ENCODE results near the gene TLR3.
A peak's percentile ranks its signal among the peaks of the same experiment; 100 is the strongest.

TLR3 gene

DNA sequence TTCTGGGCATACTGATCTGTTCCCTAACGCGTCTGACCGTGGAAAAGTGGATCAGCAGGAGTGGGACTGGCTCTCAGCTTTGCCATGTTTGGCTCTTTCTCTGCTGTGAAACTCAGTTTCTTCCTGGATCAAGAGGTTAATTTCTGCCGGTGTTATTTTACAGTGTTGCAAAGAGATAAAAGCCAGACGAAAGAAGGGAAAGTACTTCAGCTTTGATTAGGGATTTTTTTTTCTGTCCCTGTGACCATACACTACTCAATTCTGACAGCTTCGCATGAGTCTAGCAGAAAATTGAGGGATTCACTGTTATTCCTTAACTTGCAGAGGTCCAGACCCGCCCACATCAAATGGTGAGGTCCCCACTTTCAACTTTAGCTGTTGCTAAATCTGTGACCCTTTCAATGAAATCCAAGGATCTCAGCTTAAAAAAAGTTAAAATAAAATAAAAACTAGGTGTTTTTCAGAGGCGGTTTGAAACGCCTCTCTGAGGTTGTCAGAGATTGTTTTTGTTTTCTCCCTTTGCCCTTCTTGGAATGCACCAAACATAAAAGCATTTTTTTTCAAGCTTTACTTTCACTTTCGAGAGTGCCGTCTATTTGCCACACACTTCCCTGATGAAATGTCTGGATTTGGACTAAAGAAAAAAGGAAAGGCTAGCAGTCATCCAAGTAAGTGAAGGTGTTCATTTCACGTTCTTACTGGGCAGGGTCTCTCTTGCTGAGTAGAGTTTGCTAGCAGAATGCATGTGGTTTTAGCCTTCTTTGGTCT is at the start of gene TLR3:
TSS of gene TLR3 (plus strand) at position 576 of the 768 bp plus-strand sequence. CDS start 7,464 bp downstream, outside the sequence.
- DNase-seq (ENCODE audit: low spot score), result peak; percentile 20
- H3K27ac ChIP-seq, result no peak within 1 kb of the TSS
- ChIA-PET CTCF (interaction anchor here (0.8 to 1.0 kb wide), 2 partner anchors 16 to 48 kb away, joined by 3 read pairs; no protein-coding TSS in a partner anchor), POLR2A (ENCODE audit: low non-redundant PET) (no interaction called here)
- TF ChIP-seq, protein P1, sequence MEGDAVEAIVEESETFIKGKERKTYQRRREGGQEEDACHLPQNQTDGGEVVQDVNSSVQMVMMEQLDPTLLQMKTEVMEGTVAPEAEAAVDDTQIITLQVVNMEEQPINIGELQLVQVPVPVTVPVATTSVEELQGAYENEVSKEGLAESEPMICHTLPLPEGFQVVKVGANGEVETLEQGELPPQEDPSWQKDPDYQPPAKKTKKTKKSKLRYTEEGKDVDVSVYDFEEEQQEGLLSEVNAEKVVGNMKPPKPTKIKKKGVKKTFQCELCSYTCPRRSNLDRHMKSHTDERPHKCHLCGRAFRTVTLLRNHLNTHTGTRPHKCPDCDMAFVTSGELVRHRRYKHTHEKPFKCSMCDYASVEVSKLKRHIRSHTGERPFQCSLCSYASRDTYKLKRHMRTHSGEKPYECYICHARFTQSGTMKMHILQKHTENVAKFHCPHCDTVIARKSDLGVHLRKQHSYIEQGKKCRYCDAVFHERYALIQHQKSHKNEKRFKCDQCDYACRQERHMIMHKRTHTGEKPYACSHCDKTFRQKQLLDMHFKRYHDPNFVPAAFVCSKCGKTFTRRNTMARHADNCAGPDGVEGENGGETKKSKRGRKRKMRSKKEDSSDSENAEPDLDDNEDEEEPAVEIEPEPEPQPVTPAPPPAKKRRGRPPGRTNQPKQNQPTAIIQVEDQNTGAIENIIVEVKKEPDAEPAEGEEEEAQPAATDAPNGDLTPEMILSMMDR (conservative IDR thresholded peaks at IDR 0.05; ENCODE audit: low read depth), result no peak

DNA sequence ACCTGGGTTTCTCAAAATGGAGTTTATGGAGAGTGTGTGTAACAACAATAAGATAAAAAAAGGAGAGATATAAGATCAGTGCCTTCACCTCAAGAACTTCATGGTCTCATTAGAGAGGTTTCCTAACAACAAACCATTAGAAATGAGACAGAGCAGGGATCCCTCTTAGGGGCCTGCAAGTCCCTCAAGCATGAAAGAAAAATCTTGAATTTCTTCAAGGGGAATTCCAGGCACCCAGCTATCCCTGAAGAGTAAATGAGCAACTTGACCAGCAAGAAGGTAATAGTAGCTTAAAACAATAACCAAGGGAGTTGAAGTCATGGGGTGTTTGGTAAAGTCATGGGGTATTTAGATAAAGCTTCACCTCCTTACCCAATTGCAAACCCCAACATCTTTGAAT is 49.7 kb upstream of the TLR3 start:
- no peak for DNase-seq (ENCODE audit: low spot score)
- no peak overlapping the region for H3K27ac ChIP-seq
- CTCF ChIA-PET, result interaction anchor here (1.6 kb wide), 1 partner anchor 10 kb away, joined by 3 read pairs; no protein-coding TSS in a partner anchor
- TF ChIP-seq, protein P1 (conservative IDR thresholded peaks at IDR 0.05; ENCODE audit: low read depth), result no peak
- POLR2A ChIA-PET (ENCODE audit: low non-redundant PET), result no interaction called here

- DNase-seq (ENCODE audit: low spot score), result no peak
- TF ChIP-seq, protein P1 (conservative IDR thresholded peaks at IDR 0.05; ENCODE audit: low read depth), result no peak
- ChIA-PET CTCF (interaction anchor here (0.6 to 1.7 kb wide), 4 partner anchors 49 to 377 kb away, joined by 3 to 17 read pairs (median 3); no protein-coding TSS in a partner anchor), POLR2A (ENCODE audit: low non-redundant PET) (no interaction called here)
- H3K27ac ChIP-seq, result no peak overlapping the region
These were observed 48.7 kb upstream of the TLR3 start for GRCh38 chr4:186020106-186020792.

- ChIA-PET POLR2A (ENCODE audit: low non-redundant PET) (no interaction called here), CTCF (interaction anchor here (0.7 to 1.7 kb wide), 12 partner anchors 9 to 566 kb away, joined by 3 to 25 read pairs (median 3); no protein-coding TSS in a partner anchor)
- H3K27ac ChIP-seq, result no peak overlapping the region
- TF ChIP-seq, protein P1 (conservative IDR thresholded peaks at IDR 0.05; ENCODE audit: low read depth), result no peak
- DNase-seq (ENCODE audit: low spot score), result no peak
These were observed 48.1 kb upstream of the TLR3 start for GRCh38 chr4:186020793-186021407.

DNA sequence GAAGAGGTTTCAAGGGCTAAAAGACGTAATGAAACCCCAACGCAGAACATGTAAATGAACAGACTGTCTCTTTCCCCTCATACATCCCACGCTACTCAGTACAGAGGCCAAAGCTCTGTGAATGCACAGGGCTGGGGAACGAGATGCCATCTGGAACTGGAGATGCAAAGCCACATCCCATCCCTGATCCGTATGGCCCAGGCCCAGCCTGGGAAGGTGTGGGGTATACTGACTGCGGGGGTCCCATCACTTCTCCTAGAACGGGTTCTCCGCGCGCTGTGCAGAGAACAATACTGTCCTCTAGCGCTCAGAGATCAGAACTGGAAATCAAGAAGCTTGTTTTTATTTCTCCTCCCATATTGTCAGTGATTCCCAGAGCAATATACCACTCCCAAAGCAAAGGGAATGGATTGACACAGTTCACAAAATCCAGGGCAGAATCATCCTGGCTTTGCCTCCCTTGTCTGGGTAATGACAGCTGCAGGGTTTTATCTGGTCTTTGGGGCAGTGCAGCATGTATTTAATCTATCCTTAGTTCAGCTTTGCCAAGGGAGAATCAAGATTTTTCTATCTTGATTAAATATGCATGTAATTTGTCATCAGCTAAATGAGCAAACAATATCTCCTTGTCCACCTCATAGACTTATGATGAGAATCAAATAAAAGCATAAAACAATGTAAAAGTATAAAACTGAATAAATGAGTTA is 47.3 kb upstream of the TLR3 start:
- CTCF ChIA-PET, result interaction anchor here (0.6 to 1.7 kb wide), 25 partner anchors 9 to 617 kb away, joined by 3 to 25 read pairs (median 3); no protein-coding TSS in a partner anchor
- POLR2A ChIA-PET (ENCODE audit: low non-redundant PET), result no interaction called here
- TF ChIP-seq, protein P1 (conservative IDR thresholded peaks at IDR 0.05; ENCODE audit: low read depth), result peak; percentile 87
- H3K27ac ChIP-seq, result no peak overlapping the region
- peak; percentile 43 for DNase-seq (ENCODE audit: low spot score)
